WTC11 (cell line): ENCODE results near the gene HPS5. TPM values are rescaled to one million over a fixed set of nuclear protein-coding genes. Genes with fewer than 3 reads are reported as not detected.
"Not testable (repeated sequence)": the region's sequence is repeated elsewhere in the genome, so short reads cannot be mapped to it uniquely, and the experiment has no call there.

Source experiments
- ATAC-seq: fragments of 200-7000 bp; cut with Tn5 transposase; 2 replicates; pipeline ENCODE4 v1.10.0; 2021; ENCODE audit warnings: mild to moderate bottlenecking, moderate library complexity
- CTCF ChIA-PET: fragments of 300-600 bp; sonication (Branson Sonifier 250); formaldehyde crosslinking; loops from one replicate; lab custom pipeline; 2021; ENCODE audit warnings: antibody characterized with exemption; lab: Charles Lee
- POLR2A ChIA-PET: fragments of 350-600 bp; sonication (Branson Sonifier 250); formaldehyde crosslinking; loops from one replicate; lab custom pipeline; 2021; ENCODE audit warnings: antibody characterized with exemption; lab: Charles Lee
- DNase-seq: peaks from one replicate; pipeline ENCODE4 v3.0.0; 2021; ENCODE audit warnings: low spot score
- H3K27ac Mint-ChIP-seq: 2 replicates; pipeline ENCODE4 v1.8.0; 2021; ENCODE audit warnings: mixed read lengths
- H3K27me3 Mint-ChIP-seq: 2 replicates; pipeline ENCODE4 v1.8.0; 2021; ENCODE audit warnings: low read depth, mild to moderate bottlenecking, moderate library complexity, mixed read lengths
- H3K36me3 Mint-ChIP-seq: 2 replicates; pipeline ENCODE4 v1.8.0; 2021; ENCODE audit warnings: mixed read lengths
- H3K4me1 Mint-ChIP-seq: 2 replicates; pipeline ENCODE4 v1.8.0; 2022; ENCODE audit warnings: mixed read lengths
- H3K4me3 Mint-ChIP-seq: 2 replicates; pipeline ENCODE4 v1.8.0; 2021; ENCODE audit warnings: mild to moderate bottlenecking, moderate library complexity, mixed read lengths
- H3K9me3 Mint-ChIP-seq: 2 replicates; pipeline ENCODE4 v1.8.0; 2021; ENCODE audit warnings: mixed read lengths
- CREM ChIP-seq: sonication (generic); formaldehyde crosslinking; IDR thresholded peaks from 2 replicates; pipeline ENCODE4 v1.8.1; 2022; ENCODE audit warnings: mild to moderate bottlenecking, missing genetic modification reagents, moderate library complexity
- CTCF ChIP-seq: fragments of 200-600 bp; IDR thresholded peaks from 2 replicates; pipeline ENCODE4 v1.8.0; 2022; ENCODE audit warnings: antibody characterized with exemption
- E2F1 ChIP-seq: sonication (generic); formaldehyde crosslinking; IDR thresholded peaks from 2 replicates; pipeline ENCODE4 v1.8.0; 2022; ENCODE audit warnings: mild to moderate bottlenecking, missing genetic modification reagents
- EMX1 ChIP-seq: fragments of 250-450 bp; sonication (Bioruptor Pico); IDR thresholded peaks from 2 replicates; pipeline ENCODE4 v1.8.0; 2021; ENCODE audit warnings: mild to moderate bottlenecking
- FOXK1 ChIP-seq: sonication (generic); formaldehyde crosslinking; IDR thresholded peaks from 2 replicates; pipeline ENCODE4 v1.8.0; 2022; ENCODE audit warnings: mild to moderate bottlenecking, moderate library complexity, missing genetic modification reagents
- IRF2 ChIP-seq: sonication (generic); formaldehyde crosslinking; IDR thresholded peaks from 2 replicates; pipeline ENCODE4 v1.8.0; 2022; ENCODE audit warnings: low read depth, missing genetic modification reagents, borderline replicate concordance
- JUN ChIP-seq: sonication (generic); formaldehyde crosslinking; IDR thresholded peaks from 2 replicates; pipeline ENCODE4 v1.8.0; 2023; ENCODE audit warnings: mild to moderate bottlenecking, missing genetic modification reagents
- MLX ChIP-seq: sonication (generic); formaldehyde crosslinking; IDR thresholded peaks from 2 replicates; pipeline ENCODE4 v1.8.1; 2023; ENCODE audit warnings: mild to moderate bottlenecking, missing genetic modification reagents, moderate library complexity
- NFE2L1 ChIP-seq: sonication (generic); formaldehyde crosslinking; IDR thresholded peaks from 2 replicates; pipeline ENCODE4 v1.8.1; 2023; ENCODE audit warnings: missing genetic modification reagents
- NFYB ChIP-seq: sonication (generic); formaldehyde crosslinking; conservative IDR thresholded peaks from 2 replicates; pipeline ENCODE4 v1.8.0; 2022; ENCODE audit warnings: low read depth, missing genetic modification reagents
- SMAD3 ChIP-seq: sonication (generic); formaldehyde crosslinking; IDR thresholded peaks from 2 replicates; pipeline ENCODE4 v1.8.0; 2022; ENCODE audit warnings: missing genetic modification reagents, mild to moderate bottlenecking, borderline replicate concordance
- SMAD4 ChIP-seq: sonication (generic); formaldehyde crosslinking; IDR thresholded peaks from 2 replicates; pipeline ENCODE4 v1.8.0; 2022; ENCODE audit warnings: mild to moderate bottlenecking, missing genetic modification reagents
- SOX15 ChIP-seq: fragments of 250-450 bp; sonication (Bioruptor Pico); IDR thresholded peaks from 2 replicates; pipeline ENCODE4 v1.9.0; 2021; ENCODE audit warnings: mild to moderate bottlenecking
- SP1 ChIP-seq: sonication (generic); formaldehyde crosslinking; conservative IDR thresholded peaks from 2 replicates; pipeline ENCODE4 v1.8.1; 2022; ENCODE audit warnings: missing genetic modification reagents
- USF1 ChIP-seq: sonication (generic); formaldehyde crosslinking; IDR thresholded peaks from 2 replicates; pipeline ENCODE4 v1.8.0; 2022; ENCODE audit warnings: mild to moderate bottlenecking, missing genetic modification reagents
- ZBTB21 ChIP-seq: sonication (generic); formaldehyde crosslinking; IDR thresholded peaks from 2 replicates; pipeline ENCODE4 v1.8.1; 2023; ENCODE audit warnings: mild to moderate bottlenecking, missing genetic modification reagents, borderline replicate concordance
- ZNF121 ChIP-seq: sonication (generic); formaldehyde crosslinking; IDR thresholded peaks from 2 replicates; pipeline ENCODE4 v1.8.0; 2023; ENCODE audit warnings: missing genetic modification reagents
- ZNF138 ChIP-seq: sonication (generic); formaldehyde crosslinking; conservative IDR thresholded peaks from 2 replicates; pipeline ENCODE4 v1.8.1; 2022; ENCODE audit warnings: mild to moderate bottlenecking, moderate library complexity, missing genetic modification reagents
- ZNF396 ChIP-seq: fragments of 250-450 bp; sonication (Bioruptor Pico); IDR thresholded peaks from 2 replicates; pipeline ENCODE4 v1.8.0; 2021; ENCODE audit warnings: mild to moderate bottlenecking, moderate library complexity, borderline replicate concordance
- ZNF532 ChIP-seq: fragments of 250-450 bp; sonication (Bioruptor Pico); IDR thresholded peaks from 2 replicates; pipeline ENCODE4 v1.9.0; 2021; ENCODE audit warnings: mild to moderate bottlenecking, borderline replicate concordance
- ZNF671 ChIP-seq: fragments of 250-450 bp; sonication (Bioruptor Pico); IDR thresholded peaks from 2 replicates; pipeline ENCODE4 v1.8.0; 2021; ENCODE audit warnings: mild to moderate bottlenecking
- ZSCAN18 ChIP-seq: fragments of 250-450 bp; sonication (Bioruptor Pico); IDR thresholded peaks from 2 replicates; pipeline ENCODE4 v2.1.2; 2022; ENCODE audit warnings: mild to moderate bottlenecking, moderate library complexity
- total RNA-seq: library from RNA; stranded (reverse); gene quantifications from 3 replicates; pipeline ENCODE4 v1.2.3, GENCODE V29; 2021

Gene HPS5
- total RNA-seq, 1 experiment from 2014 or later: 14.9 TPM

GRCh38 chr11:18253233-18253632 is 68.7 kb downstream of the HPS5 start:
- Mint-ChIP-seq H3K9me3 (no peaks in the 10 kb centered on the region), H3K36me3 (no peaks in the 10 kb centered on the region)
- no peak for TF ChIP-seq ZSCAN18 (CRISPR knock-in tag)
- TF ChIP-seq ZNF671 (CRISPR knock-in tag): no peak
- no peak for TF ChIP-seq ZNF121 (CRISPR knock-in tag)
- TF ChIP-seq FOXK1 (CRISPR knock-in tag): no peak
- TF ChIP-seq EMX1 (CRISPR knock-in tag): no peak
- no peak for TF ChIP-seq NFYB
- no peak for TF ChIP-seq JUN
- TF ChIP-seq ZNF138: no peak
- no peak for TF ChIP-seq SP1 (CRISPR knock-in tag)
- TF ChIP-seq CTCF: no peak
- TF ChIP-seq USF1 (CRISPR knock-in tag): no peak
- TF ChIP-seq SMAD4 (CRISPR knock-in tag): no peak
- TF ChIP-seq, all 79 proteins: peak for 0
- no peaks in the 10 kb centered on the region for H3K4me1 Mint-ChIP-seq
- ATAC-seq: no peak
- H3K4me3 Mint-ChIP-seq: no peak overlapping the region
- peak overlapping the region; percentile 81; the same call in 1 of the 2 replicates for H3K27ac Mint-ChIP-seq
- H3K27me3 Mint-ChIP-seq: no peaks in the 10 kb centered on the region; the same call in 1 of the 2 replicates
- ChIA-PET CTCF (interaction anchor here (1.1 to 1.6 kb wide), 2 partner anchors 9 to 22 kb away, joined by 4 to 7 read pairs; no protein-coding TSS in a partner anchor), POLR2A (interaction anchor here (1.3 kb wide), 1 partner anchor 10 kb away, joined by 3 read pairs; no protein-coding TSS in a partner anchor)
- no peak for DNase-seq

GRCh38 chr11:18248561-18248960 is 73.4 kb downstream of the HPS5 start, which contains the start of gene SAA2:
SAA2 (minus strand) TSS chr11:18248668; CDS start chr11:18248011, 657 bp downstream.
- no peak within 1 kb of the TSS for H3K4me3 Mint-ChIP-seq
- H3K27me3 Mint-ChIP-seq: no peaks in the 10 kb centered on the region
- no peaks in the 10 kb centered on the region for H3K4me1 Mint-ChIP-seq
- POLR2A ChIA-PET: no interaction called here
- DNase-seq (no peak), ATAC-seq (no peak)
- TF ChIP-seq ZBTB21 (no peak), E2F1 (no peak), CREM (CRISPR knock-in tag) (no peak), SMAD3 (no peak), ZNF396 (CRISPR knock-in tag) (no peak), MLX (CRISPR knock-in tag) (no peak), ZNF121 (CRISPR knock-in tag) (no peak), ZNF532 (CRISPR knock-in tag) (no peak), NFE2L1 (CRISPR knock-in tag) (no peak), IRF2 (CRISPR knock-in tag) (no peak), SOX15 (CRISPR knock-in tag) (no peak)
- no peak within 1 kb of the TSS for H3K27ac Mint-ChIP-seq
- CTCF ChIA-PET: interaction anchor here (1.1 kb wide), 1 partner anchor 21 kb away, joined by 3 read pairs; no protein-coding TSS in a partner anchor
- peaks cover 5% of the 10 kb centered on the region; the same call in 1 of the 2 replicates for H3K9me3 Mint-ChIP-seq
- no peaks in the 10 kb centered on the region for H3K36me3 Mint-ChIP-seq

GRCh38 chr11:18247191-18247581 is 74.8 kb downstream of the HPS5 start:
- CTCF ChIA-PET, H3K36me3 Mint-ChIP-seq, H3K4me1 Mint-ChIP-seq, H3K4me3 Mint-ChIP-seq, DNase-seq, H3K9me3 Mint-ChIP-seq, H3K27me3 Mint-ChIP-seq, ATAC-seq, H3K27ac Mint-ChIP-seq, POLR2A ChIA-PET: not testable (repeated sequence)
